Right lobe of liver (tissue), 4 donors: ENCODE measurements around the gene DET1.

Source experiments
- POLR2A ChIP-seq: fragments of 450-650 bp; IDR thresholded peaks from one replicate; pipeline ENCODE4 v1.6.1; 2017; ENCODE audit warnings: antibody characterized with exemption, mild to moderate bottlenecking
- TF ChIP-seq, protein P1 (sequence below), 4 donors: fragments of 200-600 bp in 3 of 4; fragments of 450-650 bp in 1 of 4; IDR thresholded peaks; one replicate each; pipeline versions ENCODE4 v1.5.1 to v1.8.0; 2016 to 2022; ENCODE audit warnings: antibody characterized with exemption in 4 of 4, mild to moderate bottlenecking in 2 of 4
- donor health status: DM: no; HTN: no; CAD: no.
- donor health status: DM: no; HTN: no; CAD: no.
- donor health status: DM: no; HTN: yes; CAD: no.

DNA sequence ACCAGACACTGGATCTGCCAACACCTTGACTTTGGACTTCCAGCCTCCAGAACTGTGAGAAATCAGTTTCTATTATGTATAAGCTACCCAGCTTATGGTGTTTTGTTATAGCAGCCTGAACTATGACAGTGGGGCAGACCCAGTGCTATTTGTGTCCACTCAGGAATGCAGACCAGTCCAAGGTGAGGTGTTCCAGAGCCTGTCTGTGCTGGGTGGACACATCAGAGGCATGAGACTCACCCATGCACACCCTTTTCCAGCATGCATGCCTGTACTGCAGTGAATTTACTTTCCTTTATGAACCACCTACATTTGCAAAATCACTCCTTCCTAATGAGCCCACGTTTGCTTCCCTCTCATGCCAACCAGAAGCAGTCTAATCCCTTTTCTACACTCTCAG is 27.6 kb upstream of the DET1 start:
- TF ChIP-seq POLR2A = no peak
- TF ChIP-seq, protein P1, sequence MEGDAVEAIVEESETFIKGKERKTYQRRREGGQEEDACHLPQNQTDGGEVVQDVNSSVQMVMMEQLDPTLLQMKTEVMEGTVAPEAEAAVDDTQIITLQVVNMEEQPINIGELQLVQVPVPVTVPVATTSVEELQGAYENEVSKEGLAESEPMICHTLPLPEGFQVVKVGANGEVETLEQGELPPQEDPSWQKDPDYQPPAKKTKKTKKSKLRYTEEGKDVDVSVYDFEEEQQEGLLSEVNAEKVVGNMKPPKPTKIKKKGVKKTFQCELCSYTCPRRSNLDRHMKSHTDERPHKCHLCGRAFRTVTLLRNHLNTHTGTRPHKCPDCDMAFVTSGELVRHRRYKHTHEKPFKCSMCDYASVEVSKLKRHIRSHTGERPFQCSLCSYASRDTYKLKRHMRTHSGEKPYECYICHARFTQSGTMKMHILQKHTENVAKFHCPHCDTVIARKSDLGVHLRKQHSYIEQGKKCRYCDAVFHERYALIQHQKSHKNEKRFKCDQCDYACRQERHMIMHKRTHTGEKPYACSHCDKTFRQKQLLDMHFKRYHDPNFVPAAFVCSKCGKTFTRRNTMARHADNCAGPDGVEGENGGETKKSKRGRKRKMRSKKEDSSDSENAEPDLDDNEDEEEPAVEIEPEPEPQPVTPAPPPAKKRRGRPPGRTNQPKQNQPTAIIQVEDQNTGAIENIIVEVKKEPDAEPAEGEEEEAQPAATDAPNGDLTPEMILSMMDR (IDR thresholded peaks at IDR 0.05) = no peak
